HG02885 (cell line): ENCODE results near the gene GMPR.

ENCODE experiments used
- ATAC-seq: cut with Tn5 transposase; IDR thresholded peaks from one replicate; pipeline ENCODE4 v1.9.1; 2021; ENCODE audit warnings: mild to moderate bottlenecking; ENCODE audit not compliant: unreplicated experiment, poor library complexity

The GMPR gene

GRCh38 chr6:16321826-16322225 is 83.4 kb downstream of the GMPR start:
- ATAC-seq: no peak

DNA sequence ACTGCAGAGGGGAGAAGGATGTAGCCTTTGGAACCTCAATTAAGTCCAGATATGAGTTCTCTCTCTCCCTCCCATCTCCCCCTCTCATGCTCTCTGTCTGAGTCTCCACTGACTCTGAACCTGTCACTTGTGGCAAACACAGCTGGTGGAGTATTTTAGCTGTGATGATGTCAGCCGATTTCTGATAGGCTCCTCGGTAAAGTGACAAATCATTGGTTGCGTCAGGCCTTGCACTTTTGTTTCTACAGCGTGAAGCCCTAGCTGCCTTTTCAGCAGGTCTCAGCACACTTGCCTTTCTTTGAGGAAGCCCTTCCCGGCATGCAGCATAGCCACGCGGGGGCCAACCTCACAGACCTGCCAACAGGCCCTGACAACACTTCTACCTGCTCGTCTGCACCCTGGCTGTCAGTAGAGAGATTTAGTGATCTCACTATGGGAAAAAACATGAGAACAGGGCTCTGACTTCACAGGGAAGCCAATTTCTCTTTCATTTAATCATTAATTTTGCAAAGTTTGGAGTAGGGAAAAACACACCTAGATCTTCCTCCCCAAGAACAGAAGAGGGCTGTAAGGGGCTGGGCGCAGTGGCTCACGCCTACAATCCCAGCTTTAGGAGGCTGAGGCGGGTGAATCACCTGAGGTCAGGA is 84.4 kb downstream of the GMPR start:
- peak; percentile 84 for ATAC-seq

GRCh38 chr6:16324184-16324583 is 85.8 kb downstream of the GMPR start:
- no peak for ATAC-seq

DNA sequence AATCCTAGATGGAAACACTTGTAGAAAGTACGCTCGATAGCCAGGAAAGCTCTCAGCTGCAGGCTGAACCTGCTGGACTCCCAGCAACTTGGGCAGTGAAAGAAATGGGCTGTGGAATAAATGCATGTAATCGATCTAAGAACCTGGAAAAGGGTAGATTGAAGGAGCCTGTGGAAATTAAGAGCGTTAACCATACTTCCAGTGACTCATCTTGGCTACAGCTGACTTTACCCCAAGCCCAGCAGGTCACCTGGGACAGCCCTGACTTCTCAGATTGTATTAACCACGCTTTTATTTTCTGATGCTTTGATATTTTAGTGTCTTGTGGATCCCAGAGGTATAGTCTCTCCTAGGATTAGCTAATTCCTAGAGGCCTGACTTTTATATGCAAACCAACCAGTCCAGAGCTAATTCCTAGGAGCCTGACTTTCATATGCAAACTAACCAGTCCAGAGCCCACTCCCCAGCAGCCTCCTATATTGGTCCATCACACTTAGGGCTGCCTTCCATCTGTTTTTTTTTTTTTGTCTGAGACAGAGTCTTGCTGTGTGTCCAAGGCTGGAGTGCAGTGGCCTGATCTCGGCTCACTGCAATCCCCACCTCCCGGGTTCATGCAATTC is 86.3 kb downstream of the GMPR start:
- no peak for ATAC-seq

DNA sequence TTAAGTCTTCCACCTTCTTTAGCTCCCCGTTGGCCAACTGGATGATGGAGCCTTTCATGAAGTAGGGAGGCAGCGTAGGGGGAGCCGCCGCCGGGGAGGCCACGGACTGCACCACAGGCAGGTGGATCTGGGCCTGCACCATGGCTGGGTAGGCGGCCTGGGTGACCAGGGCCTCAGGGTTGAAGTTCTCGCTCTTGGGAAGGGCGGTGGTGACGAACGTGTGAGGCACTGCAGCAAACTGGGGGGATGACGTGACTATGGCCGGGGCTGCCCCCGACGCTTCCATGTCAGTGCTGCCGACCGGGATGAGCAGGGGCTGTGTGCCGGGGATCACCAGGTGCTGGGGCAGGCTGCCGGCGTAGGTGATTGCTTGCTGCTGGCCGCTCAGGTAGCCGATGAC is 88.1 kb downstream of the GMPR start:
- no peak for ATAC-seq

GRCh38 chr6:16326971-16327776 is 88.8 kb downstream of the GMPR start:
- ATAC-seq: no peak

GRCh38 chr6:16327777-16328325 is 89.5 kb downstream of the GMPR start:
- no peak for ATAC-seq

- no peak for ATAC-seq
Observed at GRCh38 chr6:16329233-16329632, 90.8 kb downstream of the GMPR start.

DNA sequence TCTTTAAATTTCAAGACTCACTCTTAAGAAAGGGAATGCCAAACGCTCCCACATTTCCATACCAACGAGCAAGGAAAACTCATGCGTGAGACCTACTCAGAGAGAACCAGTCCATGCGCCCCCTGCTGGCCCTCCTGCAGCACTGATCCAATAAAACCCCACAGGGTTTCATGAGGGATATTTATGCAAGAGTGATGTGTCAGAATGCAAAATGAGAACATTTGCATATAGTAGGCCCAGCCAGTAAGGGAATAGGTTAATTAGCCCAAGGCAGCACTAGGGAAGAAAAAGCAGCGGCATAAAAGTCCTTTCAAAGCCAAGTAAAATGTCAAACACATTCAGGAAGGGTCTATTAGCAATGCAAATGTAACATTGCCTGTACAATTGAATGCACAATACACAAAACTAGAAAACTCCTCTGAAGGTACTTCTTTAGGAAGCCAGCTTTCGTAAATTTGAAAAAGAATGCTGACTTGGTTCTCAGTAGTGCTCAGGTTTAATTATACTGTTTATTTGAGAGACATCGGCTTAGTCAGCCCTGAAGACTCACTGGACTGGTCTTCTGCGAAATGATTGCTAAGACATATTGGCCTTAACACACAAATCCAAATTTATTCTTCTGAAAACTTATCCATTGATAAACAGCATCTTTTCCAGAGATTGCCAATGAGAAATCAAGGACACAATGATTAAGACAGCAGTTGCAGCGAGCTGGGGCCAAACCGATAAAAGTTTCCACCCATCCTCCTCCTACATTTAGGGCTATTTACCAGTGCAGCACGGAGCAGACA is 93.2 kb downstream of the GMPR start:
- ATAC-seq: peak; percentile 44

DNA sequence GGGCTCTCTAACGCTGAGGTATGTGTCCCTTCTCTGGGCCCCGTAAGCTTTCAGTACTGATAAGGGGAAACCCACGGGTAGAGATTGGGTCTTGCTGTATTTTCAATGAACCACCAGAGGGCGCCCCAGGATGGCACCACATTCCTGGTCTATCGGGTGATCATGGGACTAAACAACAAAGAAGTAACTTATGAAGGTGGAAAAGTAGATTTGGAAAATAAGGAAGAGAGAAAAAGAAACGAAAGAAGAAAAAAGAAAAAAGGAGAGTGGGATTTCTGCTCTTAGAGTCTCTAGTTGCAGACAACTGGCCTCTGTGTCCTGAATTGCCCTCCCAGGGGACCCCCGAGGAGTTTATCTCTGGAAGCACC is 93.8 kb downstream of the GMPR start:
- ATAC-seq: peak; percentile 91

DNA sequence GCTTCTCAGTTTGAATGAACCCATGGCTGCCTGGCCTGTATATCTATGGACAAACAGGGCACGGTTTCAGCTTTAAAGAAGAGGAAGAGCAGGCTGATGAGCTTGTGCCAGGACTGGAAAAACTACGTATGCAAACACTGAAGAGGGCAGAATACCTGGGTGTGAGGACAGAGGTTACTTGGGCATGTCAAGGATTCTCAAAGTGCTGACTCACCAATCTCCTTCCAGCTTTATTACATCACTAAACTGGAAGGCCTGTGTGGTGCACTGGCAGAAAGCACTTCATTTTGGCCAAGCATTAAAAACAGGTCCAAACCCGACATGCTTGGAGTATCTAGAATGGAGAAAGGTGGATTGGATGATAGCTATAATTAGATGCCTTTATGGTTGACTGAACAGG is 95.2 kb downstream of the GMPR start:
- no peak for ATAC-seq

DNA sequence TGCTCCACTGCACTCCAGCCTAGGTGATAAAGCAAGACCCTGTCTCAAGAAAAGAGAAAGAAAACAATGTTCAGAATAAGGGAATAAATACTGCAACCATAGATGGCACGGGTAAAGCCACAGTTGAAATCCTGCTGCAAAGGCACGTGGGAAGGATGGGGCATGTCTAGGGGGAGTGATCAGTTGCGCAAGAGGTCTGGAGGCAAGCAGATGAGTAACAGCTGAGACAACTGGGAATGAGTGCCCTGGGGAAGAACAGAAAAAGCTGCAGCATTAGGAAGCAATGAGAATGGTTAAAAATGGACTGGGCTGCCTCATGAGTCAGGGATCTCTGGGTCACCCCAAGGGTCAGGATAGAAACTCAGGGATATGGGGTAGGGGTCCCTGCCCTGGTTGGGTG is 96.3 kb downstream of the GMPR start:
- no peak for ATAC-seq

- ATAC-seq: no peak
Observed at GRCh38 chr6:16335176-16335575, 96.8 kb downstream of the GMPR start.

DNA sequence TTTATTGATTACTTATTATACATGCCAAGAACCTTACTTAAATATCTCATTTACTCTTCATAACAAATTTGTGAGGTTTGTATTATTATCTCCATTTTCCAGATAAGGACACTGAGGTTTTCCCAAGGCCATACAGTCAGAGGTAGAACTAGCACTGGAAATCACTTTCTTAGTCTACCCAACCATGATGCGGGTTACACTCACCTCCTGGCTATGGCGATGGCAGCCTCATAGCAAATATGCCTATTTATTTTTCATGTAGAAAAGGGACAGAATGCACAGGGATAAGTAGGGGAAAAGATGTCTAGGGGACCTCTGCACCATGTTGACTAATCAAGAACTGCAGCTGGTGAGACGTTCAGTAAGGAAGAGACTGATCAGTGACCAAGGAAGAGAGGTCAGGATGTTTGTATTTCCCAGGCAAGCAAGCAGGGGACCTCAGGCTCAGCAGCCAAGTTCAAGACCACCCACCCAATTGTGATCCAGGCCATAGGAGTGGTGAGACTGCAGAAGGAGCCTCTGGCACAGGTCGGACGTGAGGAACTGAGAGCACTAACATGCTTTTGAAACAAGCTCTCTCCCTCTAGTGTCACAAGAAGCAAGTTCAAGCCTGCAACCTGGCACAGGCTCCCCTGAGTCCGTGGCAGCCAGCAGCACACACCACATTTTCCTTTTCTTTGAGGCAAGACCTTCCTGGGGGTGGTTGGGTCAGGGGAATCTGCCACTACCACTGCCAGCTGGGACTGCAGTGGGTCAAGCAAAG is 97.8 kb downstream of the GMPR start:
- no peak for ATAC-seq

DNA sequence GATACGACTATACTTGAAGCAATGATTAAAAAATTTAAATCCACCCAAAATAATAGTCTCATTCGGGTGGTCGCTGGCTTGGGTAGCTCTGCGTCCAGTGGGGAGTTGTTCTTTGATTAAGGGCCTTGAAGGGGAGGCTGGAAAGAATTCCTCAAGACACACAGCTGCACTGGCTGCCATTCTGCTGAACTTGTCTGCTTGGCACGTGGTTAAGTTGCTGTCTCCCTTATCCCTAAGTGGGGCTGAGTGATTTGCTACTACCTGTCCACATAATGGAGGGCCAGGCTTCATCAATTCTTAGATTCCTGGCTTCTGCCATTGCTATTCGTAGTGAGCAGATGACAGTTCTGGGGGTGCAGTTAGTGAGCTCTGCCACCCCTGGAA is 98.5 kb downstream of the GMPR start:
- ATAC-seq: no peak

GRCh38 chr6:16337295-16337975 is 99.0 kb downstream of the GMPR start:
- ATAC-seq: no peak

DNA sequence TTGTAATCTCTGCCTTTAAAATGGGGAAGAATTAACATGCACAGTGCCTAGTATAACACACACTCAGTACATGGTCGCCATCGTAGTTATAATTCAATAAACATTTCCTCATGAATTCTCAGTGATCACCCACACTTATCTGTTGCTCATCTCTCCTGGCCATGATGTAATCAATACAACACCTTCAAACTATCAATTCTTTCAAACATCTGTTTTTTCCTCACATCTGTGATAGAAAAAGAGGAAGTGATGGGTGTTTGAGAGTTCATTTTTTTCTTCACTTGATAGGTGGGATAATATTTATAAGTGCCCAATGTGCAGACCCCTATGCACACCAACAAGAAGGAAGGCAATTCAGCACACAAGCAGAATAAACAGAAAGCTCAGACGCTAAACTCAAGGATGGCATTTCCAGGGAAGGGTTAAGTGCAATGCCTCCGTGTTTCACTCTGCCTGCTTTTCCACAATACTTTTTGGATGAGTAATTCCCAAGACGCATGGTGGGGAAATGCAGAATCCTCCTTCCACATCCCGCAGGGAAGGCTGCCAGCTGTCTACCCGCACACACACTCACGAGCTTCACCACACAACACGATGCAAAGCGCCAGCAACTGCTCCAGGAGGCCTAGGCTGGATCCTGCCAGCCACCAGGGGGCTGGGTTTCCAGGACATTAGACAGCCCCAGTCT is 100.3 kb downstream of the GMPR start:
- ATAC-seq: no peak

DNA sequence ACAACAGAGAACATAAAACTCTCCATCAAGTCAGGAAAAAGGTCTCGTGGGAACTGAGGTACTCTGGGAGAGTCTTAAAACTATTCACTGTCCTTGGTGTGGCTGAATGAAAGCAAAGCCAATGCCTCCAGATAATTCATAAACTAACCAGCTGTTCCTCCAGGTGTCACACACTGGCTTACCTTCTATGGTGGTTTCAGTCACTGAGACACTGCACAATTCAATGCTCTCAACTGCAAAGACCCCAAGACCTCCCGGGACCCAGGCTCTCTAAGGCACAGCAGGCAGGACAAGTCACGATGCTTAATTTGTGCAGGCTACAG is 100.8 kb downstream of the GMPR start:
- ATAC-seq: no peak

DNA sequence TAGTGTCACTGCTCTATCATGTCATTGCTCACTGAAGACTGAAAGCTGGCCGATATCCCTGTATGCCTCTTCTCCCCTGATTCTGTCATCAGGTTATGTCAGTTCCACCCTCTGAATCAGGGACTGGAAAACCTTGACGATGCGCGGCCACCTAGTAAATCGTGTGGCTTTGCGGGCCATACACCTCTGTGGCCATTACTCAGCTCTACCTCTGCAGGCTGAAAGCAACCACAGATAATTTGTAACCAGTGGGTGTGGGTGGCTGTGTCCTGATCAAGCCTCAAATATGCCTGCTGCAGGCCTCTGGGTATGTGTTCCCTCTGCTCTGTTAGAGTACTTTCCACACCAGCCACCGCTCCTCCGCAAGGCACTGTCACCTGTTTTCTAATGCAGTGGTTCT is 105.2 kb downstream of the GMPR start:
- no peak for ATAC-seq
